CMK (cell line): ENCODE data around the gene MYL3.
A peak's percentile ranks its signal among the peaks of the same experiment; 100 is the strongest.
"Not testable (repeated sequence)": the region's sequence is repeated elsewhere in the genome, so short reads cannot be mapped to it uniquely, and the experiment has no call there.

Source experiments
- DNase-seq: peaks from one replicate; pipeline ENCODE4 v3.0.0-alpha.2; 2010; ENCODE audit warnings: low read depth

The MYL3 gene

DNA sequence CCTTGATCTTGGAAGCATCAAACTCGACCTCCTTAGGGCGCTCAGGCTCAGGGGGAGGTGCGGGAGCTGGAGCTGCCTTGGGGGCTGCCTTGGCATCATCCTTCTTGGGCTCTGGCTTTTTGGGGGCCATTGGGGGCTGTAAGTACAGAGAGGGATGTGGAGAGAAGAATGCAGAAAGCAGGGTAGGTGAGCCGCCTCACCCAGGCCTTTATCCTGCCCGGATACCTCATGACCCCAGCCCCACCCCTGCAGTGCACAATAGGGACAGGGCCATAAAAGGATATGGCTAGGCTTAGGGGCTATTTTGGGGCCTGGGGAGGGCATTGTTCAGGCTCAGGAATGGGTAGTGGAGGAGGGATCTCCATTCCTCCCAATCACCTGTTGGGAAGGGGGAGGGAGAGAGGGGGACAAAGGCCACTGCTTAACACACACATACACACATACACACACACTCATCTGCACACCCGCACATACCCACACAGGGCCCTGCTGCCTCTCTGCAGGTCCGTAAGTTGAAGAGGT, at the start of gene MYL3:
MYL3 (minus strand) TSS at position 184 of the 522 bp plus-strand sequence; CDS start at position 130, 54 bp downstream.
- no peak for DNase-seq

- no peak for DNase-seq
Observed at GRCh38 chr3:46912986-46913385, 49.7 kb upstream of the MYL3 start.

DNA sequence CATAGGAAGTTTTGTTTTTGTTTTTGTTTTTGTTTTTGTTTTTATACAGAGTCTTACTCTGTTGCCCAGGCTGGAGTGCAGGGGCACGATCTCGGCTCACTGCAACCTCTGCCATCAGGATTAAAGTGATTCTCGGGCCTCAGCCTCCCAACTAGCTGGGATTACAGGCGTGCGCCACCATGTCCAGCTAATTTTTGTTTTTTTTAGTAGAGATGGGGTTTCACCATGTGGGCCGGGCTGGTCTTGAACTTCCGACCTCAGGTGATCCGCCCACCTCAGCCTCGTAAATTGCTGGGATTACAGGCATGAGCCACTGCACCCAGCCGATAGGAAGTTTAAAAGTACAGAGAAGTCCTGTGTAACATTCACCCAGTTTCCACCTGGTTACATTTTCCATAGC, 47.7 kb upstream of the MYL3 start:
- DNase-seq, result not testable (repeated sequence)

DNA sequence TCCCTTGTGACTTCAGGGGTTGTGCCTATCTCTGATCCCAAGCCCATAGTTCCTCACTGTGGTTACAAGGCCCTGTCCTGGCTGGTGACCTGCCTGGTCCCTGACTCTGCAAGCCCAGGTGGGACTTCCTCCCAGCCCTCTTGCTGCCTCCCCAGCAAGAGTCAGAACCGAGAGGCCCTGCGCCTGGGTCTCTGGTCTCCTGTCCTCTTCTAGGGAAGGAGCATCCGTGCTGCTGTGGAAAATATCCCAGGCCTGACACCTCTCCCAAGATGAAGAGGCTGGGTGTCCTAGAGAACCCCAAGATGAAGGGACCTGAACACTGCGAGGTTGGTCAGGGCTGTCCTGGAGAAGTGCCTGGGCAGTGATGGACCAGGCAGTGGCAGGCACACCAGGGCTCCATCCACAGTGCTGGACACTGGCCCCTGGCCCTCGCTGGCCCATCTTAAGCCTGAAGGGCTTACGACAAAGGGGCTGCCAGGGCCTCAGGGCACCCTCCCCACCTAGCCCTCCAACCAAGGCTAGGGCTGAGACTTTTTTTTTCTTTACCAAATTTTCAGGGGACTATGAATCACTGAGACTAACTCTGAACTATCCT, 47.0 kb upstream of the MYL3 start:
- no peak for DNase-seq

GRCh38 chr3:46909535-46910161, 46.4 kb upstream of the MYL3 start:
- no peak for DNase-seq

DNA sequence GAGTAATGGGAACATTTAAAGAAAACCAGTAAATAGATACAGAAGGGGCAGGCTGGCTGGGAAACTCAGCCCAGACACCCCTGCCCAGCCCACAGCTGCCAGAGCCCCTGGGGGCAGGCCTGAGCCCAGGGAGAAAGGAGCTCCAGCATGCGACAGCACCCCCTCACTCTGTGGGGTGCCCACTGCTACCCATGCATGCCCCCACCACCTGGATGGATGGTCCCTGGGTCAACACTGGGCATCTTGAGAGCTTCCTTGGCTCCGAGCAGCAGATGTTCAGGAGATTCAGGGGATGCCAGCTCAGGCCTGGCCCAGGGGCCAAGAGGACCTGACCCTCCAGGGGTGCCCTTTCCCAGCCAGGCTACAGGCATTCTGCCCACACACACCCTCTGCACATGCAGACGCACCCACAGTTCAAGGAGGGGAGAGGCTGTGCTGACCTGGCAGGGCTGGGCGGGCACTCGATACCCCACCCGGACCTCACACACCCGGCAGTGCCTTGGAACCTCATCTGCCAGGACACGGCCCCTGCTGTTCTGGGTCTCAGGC, 45.8 kb upstream of the MYL3 start:
- no peak for DNase-seq

DNA sequence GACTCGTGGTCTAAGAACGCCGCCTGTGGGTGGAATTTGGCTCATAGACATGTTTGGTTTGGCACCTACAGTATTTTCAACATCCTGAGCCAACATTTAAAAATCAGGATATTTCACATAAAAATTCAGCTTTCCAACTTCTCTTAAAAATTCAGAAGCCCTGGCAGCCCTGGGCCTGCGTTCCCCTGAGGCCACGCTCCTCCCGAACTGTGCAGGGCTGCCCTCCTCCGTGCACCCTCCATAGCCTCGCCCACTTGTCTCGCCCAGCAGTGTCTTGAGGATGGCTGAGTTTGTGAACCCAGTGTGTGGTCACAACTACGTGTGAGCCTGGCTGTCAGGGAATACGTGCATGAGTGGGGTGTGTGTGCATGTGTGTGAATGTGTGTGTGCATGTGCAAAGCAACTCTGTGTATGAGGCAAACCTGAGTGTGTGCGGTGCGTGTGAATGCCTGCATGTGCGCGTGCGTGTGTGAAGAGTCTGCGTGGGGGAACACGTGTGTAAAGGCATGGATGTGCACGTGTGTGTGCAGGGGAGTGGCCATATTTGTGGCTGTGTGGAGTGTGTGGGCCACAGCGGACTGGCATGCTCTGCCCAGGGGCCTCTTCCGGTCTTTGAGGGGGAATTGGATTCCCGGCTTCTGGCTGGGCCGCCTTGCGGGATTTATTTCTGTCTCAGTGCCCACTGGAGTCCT, 45.2 kb upstream of the MYL3 start:
- DNase-seq, result no peak

DNA sequence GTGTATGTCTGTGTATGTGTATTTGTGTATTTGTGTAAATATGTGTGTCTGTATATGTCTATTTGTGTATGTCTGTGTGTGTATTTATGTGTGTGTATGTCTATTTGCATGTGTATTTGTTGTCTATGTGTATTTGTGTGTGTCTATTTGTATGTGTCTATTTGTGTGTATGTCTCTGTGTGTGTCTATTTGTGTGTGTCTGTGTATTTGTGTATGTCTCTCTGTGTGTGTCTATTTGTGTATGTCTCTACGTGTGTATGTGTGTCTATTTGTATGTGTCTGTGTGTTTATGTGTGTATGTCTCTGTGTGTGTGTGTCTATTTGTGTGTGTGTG, 44.7 kb upstream of the MYL3 start:
- DNase-seq, result no peak

DNA sequence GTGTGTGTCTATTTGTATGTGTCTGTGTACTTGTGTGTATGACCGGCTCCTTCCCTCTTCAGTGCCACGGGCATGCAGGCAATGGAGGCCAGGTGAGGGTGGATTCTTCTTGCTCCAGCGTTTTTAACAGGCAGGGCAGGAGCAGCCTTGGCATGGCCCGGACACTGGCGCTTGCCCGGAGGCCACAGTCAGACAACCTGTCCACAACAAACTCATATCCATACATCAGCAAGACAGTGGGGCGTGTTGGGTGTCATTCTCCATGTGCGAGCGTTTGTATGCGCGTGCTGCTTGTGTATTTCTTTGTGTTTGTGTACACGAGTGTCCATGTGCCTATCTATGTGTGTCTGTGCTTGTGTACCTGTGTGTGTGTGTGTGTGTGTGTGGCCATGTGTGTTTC, 44.0 kb upstream of the MYL3 start:
- no peak for DNase-seq

- DNase-seq, result no peak
Observed at GRCh38 chr3:46906471-46907058, 43.3 kb upstream of the MYL3 start.

DNA sequence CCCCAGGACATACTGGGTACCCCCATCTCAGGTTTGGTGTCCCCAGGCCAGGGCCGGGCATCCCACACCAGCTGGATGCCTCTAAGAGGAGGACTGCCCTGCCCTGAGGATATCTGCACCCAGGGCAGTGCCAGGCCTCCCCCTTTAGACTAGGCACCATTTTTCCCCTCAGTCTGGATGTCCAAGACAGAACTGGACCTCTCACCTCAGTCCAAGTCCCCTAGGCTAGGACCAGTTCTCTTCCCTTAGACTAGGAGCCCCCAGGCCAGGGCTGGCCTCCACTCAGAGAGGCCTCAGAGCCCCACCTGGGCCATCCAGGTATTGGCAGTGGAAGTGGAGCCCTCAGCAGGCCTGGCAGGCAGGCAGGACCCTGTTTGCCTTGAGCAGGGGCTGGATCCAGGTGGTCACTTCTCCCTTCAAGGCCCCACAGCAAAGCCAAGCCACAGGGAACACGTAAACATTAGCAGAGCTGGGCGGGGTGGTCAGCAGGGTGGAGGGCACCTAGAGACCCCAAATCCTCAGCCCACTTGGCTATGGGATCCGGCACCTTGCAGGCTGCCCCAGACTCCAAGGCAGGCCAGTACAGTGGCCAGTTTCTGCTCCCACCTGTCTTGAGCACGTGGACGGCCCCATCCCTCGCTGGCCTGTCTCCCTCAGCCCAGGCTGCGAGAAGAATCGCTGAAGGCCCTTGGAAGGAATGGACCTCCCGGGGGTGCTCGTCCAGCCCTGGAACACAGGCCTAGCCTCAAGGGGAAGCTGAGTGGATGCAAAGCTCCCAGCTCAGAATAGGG, 42.6 kb upstream of the MYL3 start:
- DNase-seq, result no peak

DNA sequence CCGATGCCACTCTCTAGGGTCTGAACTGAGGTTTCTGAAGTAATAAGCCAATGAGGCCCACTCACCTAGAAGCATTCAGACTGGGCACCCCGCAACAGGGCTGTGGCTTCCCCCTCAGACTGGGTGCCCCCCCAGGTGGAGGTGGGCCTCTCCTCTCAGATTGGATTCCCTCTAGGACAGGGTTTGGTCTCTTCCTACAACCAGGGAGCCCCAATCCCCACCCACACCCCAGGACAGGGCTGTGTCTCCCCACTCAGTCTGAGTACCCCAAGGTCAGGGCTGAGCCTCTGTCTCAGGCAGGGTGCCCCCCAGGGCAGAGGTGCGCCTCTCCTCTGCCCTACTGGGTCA, 41.9 kb upstream of the MYL3 start:
- no peak for DNase-seq

- DNase-seq, result no peak
Observed at GRCh38 chr3:46904303-46905212, 41.3 kb upstream of the MYL3 start.

DNA sequence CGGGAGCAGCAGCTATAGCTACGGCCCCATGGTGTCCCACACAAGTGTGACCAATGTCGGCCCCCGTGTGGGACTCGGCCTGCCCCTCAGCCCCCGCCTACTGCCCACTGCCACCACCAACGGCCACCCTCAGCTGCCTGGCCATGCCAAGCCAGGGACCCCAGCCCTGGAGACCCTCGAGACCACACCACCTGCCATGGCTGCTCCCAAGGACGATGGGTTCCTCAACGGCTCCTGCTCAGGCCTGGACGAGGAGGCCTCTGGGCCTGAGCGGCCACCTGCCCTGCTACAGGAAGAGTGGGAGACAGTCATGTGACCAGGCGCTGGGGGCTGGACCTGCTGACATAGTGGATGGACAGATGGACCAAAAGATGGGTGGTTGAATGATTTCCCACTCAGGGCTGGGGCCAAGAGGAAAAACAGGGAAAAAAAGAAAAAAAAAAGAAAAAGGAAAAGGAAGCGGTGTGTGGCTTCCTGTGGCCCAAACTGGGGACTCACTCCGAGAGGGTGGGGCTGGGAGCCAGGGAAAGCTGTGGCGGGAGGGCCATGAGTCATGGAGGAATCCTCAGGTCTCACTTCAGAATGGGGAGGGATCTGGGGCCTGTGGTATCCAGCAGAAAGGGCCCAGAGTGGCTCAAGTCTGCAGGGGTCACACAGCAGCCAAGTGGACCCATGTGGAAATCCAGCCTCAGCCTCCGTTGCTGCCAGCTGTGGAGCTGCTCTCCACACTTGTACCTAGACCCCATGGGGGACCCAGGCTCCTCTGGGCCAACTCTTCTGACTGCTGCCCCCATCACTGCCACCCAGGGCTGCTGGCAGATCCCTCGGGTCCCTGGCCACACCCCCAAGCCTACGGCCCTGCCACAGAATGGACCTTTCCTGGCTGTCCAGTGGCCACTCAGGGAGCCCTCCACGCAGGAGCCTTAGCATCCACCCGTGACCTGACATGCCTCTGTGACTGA, 40.4 kb upstream of the MYL3 start:
- DNase-seq, result peak; percentile 44

- DNase-seq, result no peak
Observed at GRCh38 chr3:46902188-46902631, 39.0 kb upstream of the MYL3 start.

DNA sequence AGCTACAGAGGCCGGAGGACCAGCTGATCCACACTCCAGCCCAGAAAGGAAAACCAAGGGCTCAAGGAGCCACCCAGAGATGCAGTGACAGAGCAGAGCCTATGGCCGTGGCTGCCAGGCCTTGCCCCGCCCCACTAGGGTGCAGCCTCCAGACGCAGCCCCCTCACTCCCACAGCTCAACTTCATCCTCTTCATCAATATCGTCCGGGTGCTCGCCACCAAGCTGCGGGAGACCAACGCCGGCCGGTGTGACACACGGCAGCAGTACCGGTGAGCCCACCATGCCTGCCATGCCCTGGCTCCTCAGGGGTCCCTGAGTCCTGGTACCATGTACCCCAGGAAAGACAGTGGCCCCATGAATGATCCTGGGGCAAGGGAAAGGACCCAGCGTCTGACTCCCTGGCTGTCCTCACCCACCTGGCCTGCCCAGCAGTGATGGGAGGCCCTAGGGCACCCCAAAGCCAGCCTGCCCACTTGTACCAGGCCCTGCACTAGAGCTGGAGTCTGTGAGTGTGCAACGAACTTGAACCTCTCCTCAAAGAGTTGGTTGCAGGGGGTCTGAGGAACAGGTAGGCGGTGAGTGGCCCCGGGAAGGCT, 38.4 kb upstream of the MYL3 start:
- no peak for DNase-seq

- no peak for DNase-seq
Observed at GRCh38 chr3:46901061-46901460, 37.8 kb upstream of the MYL3 start.

- no peak for DNase-seq
Observed at GRCh38 chr3:46900356-46900755, 37.1 kb upstream of the MYL3 start.

DNA sequence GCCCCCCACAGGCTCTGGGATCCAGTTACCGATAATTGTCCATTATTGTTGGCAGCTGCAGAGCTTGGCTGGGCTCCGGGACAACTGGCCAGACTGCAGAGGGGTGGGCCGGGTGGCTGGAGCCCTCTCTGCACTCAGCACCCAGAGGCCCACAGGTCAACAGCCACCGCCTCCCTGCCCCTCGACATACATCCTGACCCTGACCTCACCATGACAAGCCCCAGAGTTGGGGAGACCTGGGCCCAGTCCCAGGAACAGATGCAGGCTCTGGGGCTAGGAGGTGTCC, 36.7 kb upstream of the MYL3 start:
- DNase-seq, result no peak
